Measurements from ENCODE around the gene TAS2R60. TPM values are rescaled to one million over a fixed set of nuclear protein-coding genes. Genes with fewer than 3 reads are reported as not detected.
A peak's percentile ranks its signal among the peaks of the same experiment; 100 is the strongest.

TAS2R60 gene
- total and polyA plus RNA-seq, 2 donors (not counting 3 experiments of a cell fraction or from before 2014, with no cell fraction given), result not detected

DNA sequence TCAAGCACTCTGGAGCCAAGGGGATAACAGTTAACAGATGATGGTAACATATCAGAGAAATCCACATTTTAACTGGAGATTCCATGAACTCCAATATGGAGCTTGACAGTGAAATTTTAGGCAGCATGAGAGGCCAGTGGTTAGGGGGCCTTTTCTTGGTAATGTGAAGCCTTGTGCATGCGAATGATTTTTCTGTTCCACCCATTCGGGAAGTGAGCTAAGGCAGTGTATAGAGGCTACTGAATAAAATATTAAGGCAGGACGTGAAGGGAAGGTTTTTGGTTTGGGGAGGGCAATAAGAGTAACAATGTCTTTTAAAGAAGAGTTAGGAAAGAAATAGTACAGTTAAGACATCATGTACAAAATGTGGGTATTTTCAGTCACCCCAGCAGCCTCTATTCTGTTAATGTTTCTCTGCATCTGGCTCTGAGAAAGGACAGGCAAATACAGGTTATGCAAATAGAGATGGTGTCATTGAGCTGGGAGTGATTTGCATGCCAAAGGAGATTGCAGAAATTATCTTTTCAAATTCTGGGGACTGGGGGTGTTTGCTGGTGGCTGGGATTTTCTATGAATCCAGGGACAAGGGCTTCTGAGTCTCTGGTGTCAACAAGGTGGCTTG lies 6.8 kb upstream of the TAS2R60 start:
- Histone ChIP-seq H3K9me1 (replicated peaks; ENCODE audit: control insufficient read depth, extremely low read depth, insufficient read depth, low read length) (no peaks in the 10 kb centered on the region), H3K79me2 (ENCODE audit: control insufficient read depth, insufficient read depth, low read length) (no peaks in the 10 kb centered on the region), H3K9me3 (replicated peaks; ENCODE audit: control insufficient read depth, insufficient read depth, low read length) (no peaks in the 10 kb centered on the region), H4K20me1 (replicated peaks; ENCODE audit: control insufficient read depth, extremely low read depth, insufficient read depth, low read length) (no peaks in the 10 kb centered on the region), H3K27me3 (ENCODE audit: control insufficient read depth in 2 of 2, insufficient read depth in 2 of 2, low read length in 2 of 2) (no peaks in the 10 kb centered on the region), H3K4me3 (replicated peaks in 1 of 3; ENCODE audit: insufficient read depth in 1 of 3, low read depth in 1 of 3, low read length in 3 of 3) (no peak overlapping the region), H3K27ac (ENCODE audit: insufficient read depth, low read depth, low read length) (no peak overlapping the region), H2AFZ (ENCODE audit: low read depth, low read length) (no peak overlapping the region), H3K4me1 (ENCODE audit: control insufficient read depth, extremely low read depth, insufficient read depth, low read length) (peaks cover 18% of the 10 kb centered on the region), H3K4me2 (ENCODE audit: insufficient read depth, low read length) (no peak overlapping the region), H3K36me3 (ENCODE audit: control insufficient read depth in 2 of 2, extremely low read depth in 1 of 2, insufficient read depth in 2 of 2, low read length in 2 of 2) (no peaks in the 10 kb centered on the region), H3K9ac (replicated peaks; ENCODE audit: extremely low read depth, insufficient read depth, low read length) (no peak overlapping the region)
- no peak for TF ChIP-seq EZH2 (IDR thresholded peaks at IDR 0.05; ENCODE audit: borderline replicate concordance, low read depth, low read length, severe bottlenecking)
- no peak for TF ChIP-seq POLR2AphosphoS5 (IDR thresholded peaks at IDR 0.05; ENCODE audit: insufficient read depth, low read depth, low read length)
- no peak for TF ChIP-seq MYC (IDR thresholded peaks at IDR 0.05; ENCODE audit: low read depth, low read length)
- TF ChIP-seq, protein P1, sequence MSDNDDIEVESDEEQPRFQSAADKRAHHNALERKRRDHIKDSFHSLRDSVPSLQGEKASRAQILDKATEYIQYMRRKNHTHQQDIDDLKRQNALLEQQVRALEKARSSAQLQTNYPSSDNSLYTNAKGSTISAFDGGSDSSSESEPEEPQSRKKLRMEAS (IDR thresholded peaks at IDR 0.05; ENCODE audit: insufficient read depth, insufficient read length), result no peak
- POLR2A ChIA-PET, result no interaction called here
- DNase-seq (ENCODE audit: low read depth, low spot score) (no peak), FAIRE-seq (no peak)
- CTCF ChIA-PET, result no interaction called here
- BruUV-seq (replicated peaks), result no TSS peak
- intact Hi-C loops (cut with micrococcal nuclease), result no loop called here
- dilution Hi-C loops (cut with MboI; ENCODE audit: extremely low pct_ligation_motif_present, low sequenced_read_pairs), result no loop called here

DNA sequence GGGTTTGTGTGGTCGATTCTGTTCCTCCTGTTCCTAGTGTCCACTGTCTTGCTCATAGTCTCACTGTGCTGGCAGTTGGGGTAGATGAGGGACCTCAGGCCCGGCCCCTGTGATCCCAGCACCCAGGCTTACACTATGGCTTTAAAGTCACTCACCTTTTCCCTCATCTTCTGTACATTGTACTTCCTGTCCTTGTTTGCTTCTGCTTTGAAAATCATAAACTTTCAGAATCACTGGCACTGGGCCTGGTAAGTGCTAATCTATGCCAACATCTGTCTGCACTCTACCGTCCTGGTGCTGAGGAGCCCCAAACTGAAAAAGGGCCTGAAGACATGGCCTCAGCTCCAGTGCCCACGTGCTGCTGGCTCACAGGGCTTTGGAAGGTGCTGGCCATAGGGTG lies 5.7 kb upstream of the TAS2R60 start:
- FAIRE-seq, result no peak
- dilution Hi-C loops (cut with MboI; ENCODE audit: extremely low pct_ligation_motif_present, low sequenced_read_pairs), result no loop called here

More for the DNA sequence above, 5.7 kb upstream of the TAS2R60 start:
- no peaks in the 10 kb centered on the region for H3K27me3 ChIP-seq (ENCODE audit: control insufficient read depth in 2 of 2, insufficient read depth in 2 of 2, low read length in 2 of 2)
- DNase-seq (ENCODE audit: low read depth, low spot score), result peak; percentile 65
- no peak overlapping the region for H3K4me2 ChIP-seq (ENCODE audit: insufficient read depth, low read length)
- ChIA-PET CTCF (interaction anchor here (1.1 kb wide), 1 partner anchor 10 kb away, joined by 4 read pairs; no protein-coding TSS in a partner anchor), POLR2A (no interaction called here)
- BruUV-seq (replicated peaks), result no TSS peak
- H3K79me2 ChIP-seq (ENCODE audit: control insufficient read depth, insufficient read depth, low read length), result no peaks in the 10 kb centered on the region
- H3K4me1 ChIP-seq (ENCODE audit: control insufficient read depth, extremely low read depth, insufficient read depth, low read length), result peaks cover 18% of the 10 kb centered on the region
- H4K20me1 ChIP-seq (replicated peaks; ENCODE audit: control insufficient read depth, extremely low read depth, insufficient read depth, low read length), result no peaks in the 10 kb centered on the region
- no peak for TF ChIP-seq EZH2 (IDR thresholded peaks at IDR 0.05; ENCODE audit: borderline replicate concordance, low read depth, low read length, severe bottlenecking)
- TF ChIP-seq GATA2 (IDR thresholded peaks at IDR 0.05; ENCODE audit: insufficient read depth, insufficient read length, low read depth, low read length), result no peak
- TF ChIP-seq POLR2AphosphoS5 (IDR thresholded peaks at IDR 0.05; ENCODE audit: insufficient read depth, low read depth, low read length), result no peak
- TF ChIP-seq, protein P1 (IDR thresholded peaks at IDR 0.05; ENCODE audit: insufficient read depth, insufficient read length), result no peak
- no peak for TF ChIP-seq POLR2A (IDR thresholded peaks at IDR 0.05; ENCODE audit: low read depth, low read length)
- TF ChIP-seq, protein P2, sequence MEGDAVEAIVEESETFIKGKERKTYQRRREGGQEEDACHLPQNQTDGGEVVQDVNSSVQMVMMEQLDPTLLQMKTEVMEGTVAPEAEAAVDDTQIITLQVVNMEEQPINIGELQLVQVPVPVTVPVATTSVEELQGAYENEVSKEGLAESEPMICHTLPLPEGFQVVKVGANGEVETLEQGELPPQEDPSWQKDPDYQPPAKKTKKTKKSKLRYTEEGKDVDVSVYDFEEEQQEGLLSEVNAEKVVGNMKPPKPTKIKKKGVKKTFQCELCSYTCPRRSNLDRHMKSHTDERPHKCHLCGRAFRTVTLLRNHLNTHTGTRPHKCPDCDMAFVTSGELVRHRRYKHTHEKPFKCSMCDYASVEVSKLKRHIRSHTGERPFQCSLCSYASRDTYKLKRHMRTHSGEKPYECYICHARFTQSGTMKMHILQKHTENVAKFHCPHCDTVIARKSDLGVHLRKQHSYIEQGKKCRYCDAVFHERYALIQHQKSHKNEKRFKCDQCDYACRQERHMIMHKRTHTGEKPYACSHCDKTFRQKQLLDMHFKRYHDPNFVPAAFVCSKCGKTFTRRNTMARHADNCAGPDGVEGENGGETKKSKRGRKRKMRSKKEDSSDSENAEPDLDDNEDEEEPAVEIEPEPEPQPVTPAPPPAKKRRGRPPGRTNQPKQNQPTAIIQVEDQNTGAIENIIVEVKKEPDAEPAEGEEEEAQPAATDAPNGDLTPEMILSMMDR (IDR thresholded peaks at IDR 0.05; ENCODE audit: extremely low read depth in 1 of 2, insufficient read depth in 1 of 2, low read depth in 1 of 2, low read length in 2 of 2), result no peak
- no peak for TF ChIP-seq MYC (IDR thresholded peaks at IDR 0.05; ENCODE audit: low read depth, low read length)
- H3K9me1 ChIP-seq (replicated peaks; ENCODE audit: control insufficient read depth, extremely low read depth, insufficient read depth, low read length), result no peaks in the 10 kb centered on the region
- intact Hi-C loops (cut with micrococcal nuclease), result no loop called here
- no peaks in the 10 kb centered on the region for H3K36me3 ChIP-seq (ENCODE audit: control insufficient read depth in 2 of 2, extremely low read depth in 1 of 2, insufficient read depth in 2 of 2, low read length in 2 of 2)
- H2AFZ ChIP-seq (ENCODE audit: low read depth, low read length), result peak overlapping the region; percentile 8
- no peak overlapping the region for H3K9ac ChIP-seq (replicated peaks; ENCODE audit: extremely low read depth, insufficient read depth, low read length)
- H3K9me3 ChIP-seq (replicated peaks; ENCODE audit: control insufficient read depth, insufficient read depth, low read length), result no peaks in the 10 kb centered on the region
- no peak overlapping the region for H3K4me3 ChIP-seq (replicated peaks in 1 of 3; ENCODE audit: insufficient read depth in 1 of 3, low read depth in 1 of 3, low read length in 3 of 3)
- H3K27ac ChIP-seq (ENCODE audit: insufficient read depth, low read depth, low read length), result no peak overlapping the region
